ENCODE measurements around the gene TOLLIP.

The TOLLIP gene

DNA sequence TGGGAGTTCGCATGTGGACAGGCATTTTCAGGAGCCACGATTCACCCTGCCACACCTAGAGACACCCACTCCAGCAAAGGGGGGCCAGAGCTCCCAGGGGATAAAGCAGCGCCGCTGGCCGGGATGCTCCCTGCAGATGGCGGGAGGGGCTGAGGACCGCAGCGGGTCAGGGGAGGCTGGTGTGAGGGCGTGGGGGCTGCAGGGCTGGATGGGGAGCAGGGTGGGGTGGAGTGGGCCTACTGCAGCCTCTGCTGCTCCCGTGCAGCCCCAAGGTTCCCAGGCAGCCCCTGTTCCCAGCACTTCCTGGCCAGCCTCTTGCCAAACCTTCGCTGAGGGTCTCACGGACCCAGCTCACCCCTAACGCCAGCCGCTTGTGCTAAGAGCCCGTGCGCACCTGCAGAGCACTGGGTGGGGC lies 73.5 kb downstream of the TOLLIP start:
- Histone ChIP-seq H3K4me1 (no peaks in the 10 kb centered on the region), H3K9ac (no peak overlapping the region), H3K4me2 (ENCODE audit: low read length) (no peak overlapping the region), H3K27ac (no peak overlapping the region), H2AFZ (no peak overlapping the region), H3K4me3 (ENCODE audit: low read depth, low read length) (no peak overlapping the region), H3K27me3 (ENCODE audit: control insufficient read depth, insufficient read depth, low read length) (no peaks in the 10 kb centered on the region), H3K79me2 (no peaks in the 10 kb centered on the region), H3K9me3 (ENCODE audit: control insufficient read depth, low read length) (no peaks in the 10 kb centered on the region), H3K36me3 (ENCODE audit: control insufficient read depth, insufficient read depth, low read length) (no peaks in the 10 kb centered on the region)
- TF ChIP-seq, protein P1, sequence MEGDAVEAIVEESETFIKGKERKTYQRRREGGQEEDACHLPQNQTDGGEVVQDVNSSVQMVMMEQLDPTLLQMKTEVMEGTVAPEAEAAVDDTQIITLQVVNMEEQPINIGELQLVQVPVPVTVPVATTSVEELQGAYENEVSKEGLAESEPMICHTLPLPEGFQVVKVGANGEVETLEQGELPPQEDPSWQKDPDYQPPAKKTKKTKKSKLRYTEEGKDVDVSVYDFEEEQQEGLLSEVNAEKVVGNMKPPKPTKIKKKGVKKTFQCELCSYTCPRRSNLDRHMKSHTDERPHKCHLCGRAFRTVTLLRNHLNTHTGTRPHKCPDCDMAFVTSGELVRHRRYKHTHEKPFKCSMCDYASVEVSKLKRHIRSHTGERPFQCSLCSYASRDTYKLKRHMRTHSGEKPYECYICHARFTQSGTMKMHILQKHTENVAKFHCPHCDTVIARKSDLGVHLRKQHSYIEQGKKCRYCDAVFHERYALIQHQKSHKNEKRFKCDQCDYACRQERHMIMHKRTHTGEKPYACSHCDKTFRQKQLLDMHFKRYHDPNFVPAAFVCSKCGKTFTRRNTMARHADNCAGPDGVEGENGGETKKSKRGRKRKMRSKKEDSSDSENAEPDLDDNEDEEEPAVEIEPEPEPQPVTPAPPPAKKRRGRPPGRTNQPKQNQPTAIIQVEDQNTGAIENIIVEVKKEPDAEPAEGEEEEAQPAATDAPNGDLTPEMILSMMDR (IDR thresholded peaks at IDR 0.05): no peak

DNA sequence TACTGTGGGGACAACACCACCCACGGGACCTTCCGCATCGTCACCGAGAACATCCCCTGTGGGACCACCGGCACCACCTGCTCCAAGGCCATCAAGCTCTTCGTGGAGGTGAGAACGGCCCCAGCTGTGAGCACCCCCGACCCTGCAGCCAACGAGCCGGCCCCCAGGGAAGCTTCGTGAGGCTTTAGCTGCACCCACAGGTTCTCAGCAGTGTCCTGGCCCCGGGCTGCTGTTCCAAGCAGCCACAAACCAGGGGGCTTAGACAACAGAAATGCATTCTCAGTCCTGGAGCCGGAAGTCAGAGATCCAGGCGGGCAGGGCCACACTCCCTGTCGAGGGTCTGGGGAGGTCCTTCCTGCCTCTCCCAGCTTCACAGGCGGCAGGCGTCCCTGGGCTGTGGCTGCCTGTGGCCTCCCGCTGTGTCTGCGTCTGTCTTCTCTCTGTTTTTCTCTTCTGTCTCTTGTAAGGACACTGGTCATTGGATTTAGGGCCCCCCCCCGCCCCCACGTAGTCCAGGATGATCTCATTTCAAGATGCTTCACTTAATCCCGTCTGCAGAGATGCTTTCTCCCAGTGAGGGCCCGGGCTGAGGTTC lies 74.0 kb downstream of the TOLLIP start:
- TF ChIP-seq, protein P1 (IDR thresholded peaks at IDR 0.05): no peak
- Histone ChIP-seq H3K9ac (no peak overlapping the region), H3K27me3 (ENCODE audit: control insufficient read depth, insufficient read depth, low read length) (no peaks in the 10 kb centered on the region), H3K27ac (no peak overlapping the region), H3K36me3 (ENCODE audit: control insufficient read depth, insufficient read depth, low read length) (no peaks in the 10 kb centered on the region), H3K4me1 (no peaks in the 10 kb centered on the region), H3K9me3 (ENCODE audit: control insufficient read depth, low read length) (no peaks in the 10 kb centered on the region), H3K4me3 (ENCODE audit: low read depth, low read length) (no peak overlapping the region), H3K4me2 (ENCODE audit: low read length) (no peak overlapping the region), H3K79me2 (no peaks in the 10 kb centered on the region), H2AFZ (no peak overlapping the region)

DNA sequence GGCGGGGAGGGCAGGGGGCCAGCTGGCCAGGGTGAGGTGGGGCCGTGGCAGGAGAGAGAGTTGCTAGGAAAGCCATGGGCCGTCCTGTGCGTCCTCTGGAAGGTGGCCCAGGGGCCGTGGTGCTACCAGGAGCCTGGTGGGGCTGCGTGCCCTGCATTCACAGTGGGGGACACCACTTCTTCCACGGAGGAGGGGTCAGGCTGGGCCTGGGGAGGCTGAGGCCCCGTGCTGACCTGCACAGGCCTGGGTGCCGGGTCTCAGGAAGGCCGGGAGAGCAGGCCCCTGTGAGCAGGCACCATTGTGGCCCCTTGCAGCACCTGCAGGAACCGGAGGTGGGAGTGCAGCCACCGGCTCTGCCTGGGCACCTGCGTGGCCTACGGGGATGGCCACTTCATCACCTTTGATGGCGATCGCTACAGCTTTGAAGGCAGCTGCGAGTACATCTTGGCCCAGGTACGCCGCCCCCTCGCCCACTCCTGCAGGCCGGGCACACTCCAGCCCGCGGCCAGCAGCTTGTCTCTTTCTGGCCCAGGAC lies 74.6 kb downstream of the TOLLIP start:
- Histone ChIP-seq H3K4me3 (ENCODE audit: low read depth, low read length) (no peak overlapping the region), H3K4me2 (ENCODE audit: low read length) (no peak overlapping the region), H3K27ac (no peak overlapping the region), H3K79me2 (no peaks in the 10 kb centered on the region), H3K9ac (no peak overlapping the region), H3K36me3 (ENCODE audit: control insufficient read depth, insufficient read depth, low read length) (no peaks in the 10 kb centered on the region), H3K27me3 (ENCODE audit: control insufficient read depth, insufficient read depth, low read length) (no peaks in the 10 kb centered on the region), H3K4me1 (no peaks in the 10 kb centered on the region), H2AFZ (no peak overlapping the region), H3K9me3 (ENCODE audit: control insufficient read depth, low read length) (no peaks in the 10 kb centered on the region)
- TF ChIP-seq, protein P1 (IDR thresholded peaks at IDR 0.05): no peak

DNA sequence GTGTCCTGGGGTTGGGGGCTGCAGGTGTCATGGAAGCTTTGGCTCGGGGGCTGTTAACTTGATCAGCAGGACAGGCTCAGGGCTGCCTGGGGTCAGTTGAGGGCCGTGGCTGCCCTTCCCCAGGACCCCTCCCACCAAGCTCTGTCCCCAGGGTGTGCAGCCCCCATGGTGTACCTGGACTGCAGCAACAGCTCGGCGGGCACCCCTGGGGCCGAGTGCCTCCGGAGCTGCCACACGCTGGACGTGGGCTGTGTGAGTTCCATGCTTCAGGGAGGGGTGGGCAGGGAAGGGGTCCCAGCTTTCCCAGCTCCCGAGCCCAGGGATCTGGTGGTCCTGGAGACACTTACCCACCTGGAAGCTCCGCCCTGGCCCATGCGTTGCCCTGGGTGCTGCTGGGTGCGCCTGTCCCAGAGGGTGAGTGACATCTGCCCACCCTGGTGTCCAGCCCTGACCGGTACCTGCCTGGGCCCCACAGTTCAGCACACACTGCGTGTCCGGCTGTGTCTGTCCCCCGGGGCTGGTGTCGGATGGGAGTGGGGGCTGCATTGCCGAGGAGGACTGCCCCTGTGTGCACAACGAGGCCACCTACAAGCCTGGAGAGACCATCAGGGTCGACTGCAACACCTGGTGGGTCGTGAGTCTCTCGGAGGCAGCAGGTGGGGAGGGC lies 75.2 kb downstream of the TOLLIP start:
- H3K9me3 ChIP-seq (ENCODE audit: control insufficient read depth, low read length): no peaks in the 10 kb centered on the region
- H3K36me3 ChIP-seq (ENCODE audit: control insufficient read depth, insufficient read depth, low read length): no peaks in the 10 kb centered on the region
- H3K4me2 ChIP-seq (ENCODE audit: low read length): no peak overlapping the region
- no peak overlapping the region for H3K9ac ChIP-seq
- H2AFZ ChIP-seq: no peak overlapping the region
- H3K4me3 ChIP-seq (ENCODE audit: low read depth, low read length): no peak overlapping the region
- H3K4me1 ChIP-seq: no peaks in the 10 kb centered on the region
- no peaks in the 10 kb centered on the region for H3K79me2 ChIP-seq
- no peaks in the 10 kb centered on the region for H3K27me3 ChIP-seq (ENCODE audit: control insufficient read depth, insufficient read depth, low read length)
- H3K27ac ChIP-seq: no peak overlapping the region
- TF ChIP-seq, protein P1 (IDR thresholded peaks at IDR 0.05): no peak

Data from parathyroid adenoma (tissue), 2 donors.